Esophagus squamous epithelium (tissue), 4 donors: ENCODE data around the gene CNOT1.

ENCODE experiments used
- POLR2A ChIP-seq, 4 donors: fragments of 450-650 bp; IDR thresholded peaks; one replicate each; pipeline ENCODE4 v1.6.1; 2017; ENCODE audit warnings: antibody characterized with exemption in 4 of 4, mild to moderate bottlenecking in 4 of 4, moderate library complexity in 3 of 4
- TF ChIP-seq, protein P1 (sequence below), 6 experiments: fragments of 450-650 bp in 4 of 6; fragments of 200-600 bp in 2 of 6; sonication (generic) in 2 of 6; IDR thresholded peaks; one replicate each; pipeline ENCODE4 v1.5.1; 2016 to 2019; ENCODE audit warnings: antibody characterized with exemption in 6 of 6, mild to moderate bottlenecking in 4 of 6, moderate library complexity in 4 of 6

DNA sequence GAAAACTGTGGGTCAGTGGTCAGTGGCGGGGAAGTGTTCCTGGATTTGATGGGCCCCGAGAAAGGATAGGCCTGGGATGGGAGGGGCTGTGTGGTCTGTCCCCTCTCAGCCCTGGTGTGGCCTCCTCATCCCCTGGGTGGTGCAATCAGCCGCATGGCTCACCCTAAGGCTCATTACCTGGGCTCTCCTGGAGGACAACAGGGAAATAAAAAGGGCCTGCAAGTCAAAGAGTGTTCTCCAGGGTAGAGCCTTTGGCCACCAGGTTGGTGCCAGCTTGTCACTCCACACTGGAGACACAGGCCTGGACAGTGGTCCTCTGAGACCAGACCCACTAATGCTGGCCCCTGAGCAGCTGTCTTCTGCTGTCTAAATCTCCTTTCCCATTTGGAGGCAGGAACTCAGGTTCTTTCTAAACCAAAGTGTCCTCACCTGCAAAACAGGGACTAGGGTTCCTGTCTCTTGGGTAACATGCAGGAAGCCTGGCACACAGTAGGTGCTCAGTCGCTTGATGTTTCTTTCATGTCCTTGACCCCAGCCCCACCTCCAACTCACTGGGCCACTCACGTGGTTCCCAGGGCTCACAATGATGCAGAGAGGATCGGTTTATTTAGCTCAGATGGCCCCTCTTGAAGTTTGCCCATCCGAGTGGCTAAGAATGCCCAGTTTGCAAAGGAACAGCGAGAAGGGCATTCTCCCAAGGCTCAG, 127.3 kb downstream of the CNOT1 start:
- TF ChIP-seq, protein P1, sequence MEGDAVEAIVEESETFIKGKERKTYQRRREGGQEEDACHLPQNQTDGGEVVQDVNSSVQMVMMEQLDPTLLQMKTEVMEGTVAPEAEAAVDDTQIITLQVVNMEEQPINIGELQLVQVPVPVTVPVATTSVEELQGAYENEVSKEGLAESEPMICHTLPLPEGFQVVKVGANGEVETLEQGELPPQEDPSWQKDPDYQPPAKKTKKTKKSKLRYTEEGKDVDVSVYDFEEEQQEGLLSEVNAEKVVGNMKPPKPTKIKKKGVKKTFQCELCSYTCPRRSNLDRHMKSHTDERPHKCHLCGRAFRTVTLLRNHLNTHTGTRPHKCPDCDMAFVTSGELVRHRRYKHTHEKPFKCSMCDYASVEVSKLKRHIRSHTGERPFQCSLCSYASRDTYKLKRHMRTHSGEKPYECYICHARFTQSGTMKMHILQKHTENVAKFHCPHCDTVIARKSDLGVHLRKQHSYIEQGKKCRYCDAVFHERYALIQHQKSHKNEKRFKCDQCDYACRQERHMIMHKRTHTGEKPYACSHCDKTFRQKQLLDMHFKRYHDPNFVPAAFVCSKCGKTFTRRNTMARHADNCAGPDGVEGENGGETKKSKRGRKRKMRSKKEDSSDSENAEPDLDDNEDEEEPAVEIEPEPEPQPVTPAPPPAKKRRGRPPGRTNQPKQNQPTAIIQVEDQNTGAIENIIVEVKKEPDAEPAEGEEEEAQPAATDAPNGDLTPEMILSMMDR (IDR thresholded peaks at IDR 0.05): no peak
- TF ChIP-seq POLR2A (IDR thresholded peaks at IDR 0.05): no peak
